ENCODE results near the gene CFAP141. TPM values are rescaled to one million over a fixed set of nuclear protein-coding genes. Genes with fewer than 3 reads are reported as not detected.

The CFAP141 gene
- polyA plus RNA-seq, 2 of the 4 experiments (the other 2 are of a cell fraction), result not detected

GRCh38 chr1:154155251-154155650 lies 50.9 kb downstream of the CFAP141 start:
- Histone ChIP-seq H3K27ac (no peak overlapping the region), H3K4me2 (no peak overlapping the region), H3K4me3 (no peak overlapping the region), H3K9me3 (peaks cover 10% of the 10 kb centered on the region; the same call in 2 of the 3 replicates), H3K4me1 (peaks cover 10% of the 10 kb centered on the region; the same call in 1 of the 3 replicates)
- FAIRE-seq (no peak), DNase-seq (ENCODE audit: low read depth in 1 of 2, low spot score in 1 of 2) (no peak), ATAC-seq (0 out of 6 replicates have a peak, but pooled peaks of 1 of the 2 experiments have one; percentile 7)
- CTCF ChIA-PET, result interaction anchor here (0.6 kb wide), 1 partner anchor 137 kb away, joined by 3 read pairs; no protein-coding TSS in a partner anchor
- 76% methylated on average over 9 of the region's 9 CpGs for WGBS (ENCODE audit: missing lambda C conversion rate)
- POLR2A ChIA-PET, result no interaction called here
- TF ChIP-seq ZNF302 (CRISPR knock-in tag; IDR thresholded peaks at IDR 0.05), result no peak
- TF ChIP-seq POLR2AphosphoS2 (conservative IDR thresholded peaks at IDR 0.05; ENCODE audit: low read length), result 0 out of 2 replicates have a peak, but pooled peaks have one; percentile 37
- TF ChIP-seq ZFP36 (IDR thresholded peaks at IDR 0.05; ENCODE audit: borderline replicate concordance, partially characterized antibody), result no peak

- CTCF ChIA-PET, result interaction anchor here (0.6 kb wide), 1 partner anchor 138 kb away, joined by 3 read pairs; no protein-coding TSS in a partner anchor
- 93% methylated on average over 25 of the region's 29 CpGs for WGBS (ENCODE audit: missing lambda C conversion rate)
- peaks cover 10% of the 10 kb centered on the region; the same call in 1 of the 3 replicates for H3K4me1 ChIP-seq
- H3K4me2 ChIP-seq, result no peak within 1 kb of the TSS
- FAIRE-seq, result no peak
- H3K9me3 ChIP-seq, result peaks cover 4% of the 10 kb centered on the region; the same call in 1 of the 3 replicates
- DNase-seq (ENCODE audit: low read depth in 1 of 2, low spot score in 1 of 2), result peak in 1 of 2 experiments; percentile 15
- TF ChIP-seq RAD21 (conservative IDR thresholded peaks at IDR 0.05 in 1 of 2, IDR thresholded peaks at IDR 0.05 in 1 of 2) (no peak), FOSL2 (IDR thresholded peaks at IDR 0.05) (no peak), FOSL2 (CRISPR knock-in tag; IDR thresholded peaks at IDR 0.05) (no peak), BCL3 (IDR thresholded peaks at IDR 0.05) (0 out of 3 replicates have a peak, but pooled peaks have one; percentile 28)
- no peak within 1 kb of the TSS for H3K27ac ChIP-seq
- ATAC-seq, result peak; percentile 33 to 45; a peak in 4 of 6 replicates
- POLR2A ChIA-PET, result no interaction called here
- no peak within 1 kb of the TSS for H3K4me3 ChIP-seq
Measured at GRCh38 chr1:154154534-154155191, 51.5 kb downstream of the CFAP141 start, which contains the start of gene NUP210L. NUP210L (minus strand) TSS chr1:154155073.

GRCh38 chr1:154154053-154154452 lies 52.1 kb downstream of the CFAP141 start:
- POLR2A ChIA-PET, result no interaction called here
- TF ChIP-seq FOSL2 (IDR thresholded peaks at IDR 0.05), result no peak
- TF ChIP-seq FOSL2 (CRISPR knock-in tag; IDR thresholded peaks at IDR 0.05), result no peak
- peak; percentile 68; the same call in 1 of the 2 replicates for TF ChIP-seq RCOR1 (IDR thresholded peaks at IDR 0.05; ENCODE audit: low read depth, low read length)
- 0 out of 2 replicates have a peak, but pooled peaks have one; percentile 42 for TF ChIP-seq KDM1A (IDR thresholded peaks at IDR 0.05; ENCODE audit: low read depth)
- Histone ChIP-seq H3K4me2 (no peak overlapping the region), H3K4me1 (peaks cover 10% of the 10 kb centered on the region; the same call in 1 of the 3 replicates), H3K27ac (no peak overlapping the region), H3K9me3 (no peaks in the 10 kb centered on the region), H3K4me3 (no peak overlapping the region)
- 95% methylated on average over 6 of the region's 6 CpGs for WGBS (ENCODE audit: missing lambda C conversion rate)
- ATAC-seq (no peak), FAIRE-seq (no peak), DNase-seq (ENCODE audit: low read depth in 1 of 2, low spot score in 1 of 2) (no peak)
- CTCF ChIA-PET, result interaction anchor here (1.0 kb wide), 1 partner anchor 10 kb away, joined by 3 read pairs; no protein-coding TSS in a partner anchor

- Histone ChIP-seq H3K4me3 (no peak overlapping the region), H3K27ac (no peak overlapping the region), H3K4me1 (peaks cover 5% of the 10 kb centered on the region; the same call in 2 of the 3 replicates), H3K9me3 (no peaks in the 10 kb centered on the region), H3K4me2 (no peak overlapping the region)
- no peak for ATAC-seq
- no peak for DNase-seq (ENCODE audit: low read depth in 1 of 2, low spot score in 1 of 2)
- no peak for TF ChIP-seq HEYL (CRISPR knock-in tag; IDR thresholded peaks at IDR 0.05)
- TF ChIP-seq MAFK (IDR thresholded peaks at IDR 0.05; ENCODE audit: partially characterized antibody), result peak; percentile 54
- ChIA-PET CTCF (interaction anchor here (0.6 kb wide), 1 partner anchor 174 kb away, joined by 4 read pairs; the partner anchor contains the start of gene JTB), POLR2A (no interaction called here)
- no peak for FAIRE-seq
Measured at GRCh38 chr1:154151311-154151710, 54.8 kb downstream of the CFAP141 start.

Small RNAs within 50 kb of the gene (small RNA-seq; reads per million reads assigned to genes)
- gene MIR190B, result 0.95 to 84.9 (median 61.8) reads per million in 6 experiments

Other genes with a start within 250 kb of the CFAP141 start
- 19.7 and 23.9 TPM in 2 replicates for gene CRTC2, start 247.7 kb downstream of the CFAP141 start, polyA plus RNA-seq (2011; rRNA removed)
- gene CRTC2, start 247.7 kb downstream of the CFAP141 start, polyA plus RNA-seq (2017; fragmentation: RNase III; extraction: RNeasy Plus Mini Kit Qiagen cat#74134 plus additional on column Dnase treatment), result 19.1 to 22.3 TPM (median 21.6 TPM) in 3 replicates
- gene SLC39A1, start 242.8 kb downstream of the CFAP141 start, polyA plus RNA-seq (2011; rRNA removed), result 80.6 and 90.8 TPM in 2 replicates
- gene SLC39A1, start 242.8 kb downstream of the CFAP141 start, polyA plus RNA-seq (2017; fragmentation: RNase III; extraction: RNeasy Plus Mini Kit Qiagen cat#74134 plus additional on column Dnase treatment), result 95.6 to 108 TPM (median 104 TPM) in 3 replicates
- 14.3 and 18.0 TPM in 2 replicates for gene CREB3L4, start 238.4 kb downstream of the CFAP141 start, polyA plus RNA-seq (2011; rRNA removed)
- gene CREB3L4, start 238.4 kb downstream of the CFAP141 start, polyA plus RNA-seq (2017; fragmentation: RNase III; extraction: RNeasy Plus Mini Kit Qiagen cat#74134 plus additional on column Dnase treatment), result 6.5 to 11.7 TPM (median 10.1 TPM) in 3 replicates
- gene JTB, start 228.7 kb downstream of the CFAP141 start, polyA plus RNA-seq (2011; rRNA removed), result 162 and 178 TPM in 2 replicates
- 103 to 106 TPM (median 103 TPM) in 3 replicates for gene JTB, start 228.7 kb downstream of the CFAP141 start, polyA plus RNA-seq (2017; fragmentation: RNase III; extraction: RNeasy Plus Mini Kit Qiagen cat#74134 plus additional on column Dnase treatment)
- 74.7 and 90.9 TPM in 2 replicates for gene RAB13, start 220.0 kb downstream of the CFAP141 start, polyA plus RNA-seq (2011; rRNA removed)
- 150 to 162 TPM (median 160 TPM) in 3 replicates for gene RAB13, start 220.0 kb downstream of the CFAP141 start, polyA plus RNA-seq (2017; fragmentation: RNase III; extraction: RNeasy Plus Mini Kit Qiagen cat#74134 plus additional on column Dnase treatment)
- gene RPS27, start 215.6 kb downstream of the CFAP141 start, polyA plus RNA-seq (2011; rRNA removed), result 4,831 and 9,152 TPM in 2 replicates
- 5,586 to 6,202 TPM (median 5,748 TPM) in 3 replicates for gene RPS27, start 215.6 kb downstream of the CFAP141 start, polyA plus RNA-seq (2017; fragmentation: RNase III; extraction: RNeasy Plus Mini Kit Qiagen cat#74134 plus additional on column Dnase treatment)
- not detected in 2 replicates for gene NUP210L, start 51.3 kb downstream of the CFAP141 start, polyA plus RNA-seq (2011; rRNA removed)
- gene NUP210L, start 51.3 kb downstream of the CFAP141 start, polyA plus RNA-seq (2017; fragmentation: RNase III; extraction: RNeasy Plus Mini Kit Qiagen cat#74134 plus additional on column Dnase treatment), result not detected in 3 replicates
- 300 and 618 TPM in 2 replicates for gene TPM3, start 14.2 kb downstream of the CFAP141 start, polyA plus RNA-seq (2011; rRNA removed)
- 495 to 510 TPM (median 500 TPM) in 3 replicates for gene TPM3, start 14.2 kb downstream of the CFAP141 start, polyA plus RNA-seq (2017; fragmentation: RNase III; extraction: RNeasy Plus Mini Kit Qiagen cat#74134 plus additional on column Dnase treatment)
- gene UBAP2L, start 14.6 kb upstream of the CFAP141 start, polyA plus RNA-seq (2011; rRNA removed), result 137 and 169 TPM in 2 replicates
- 155 to 169 TPM (median 159 TPM) in 3 replicates for gene UBAP2L, start 14.6 kb upstream of the CFAP141 start, polyA plus RNA-seq (2017; fragmentation: RNase III; extraction: RNeasy Plus Mini Kit Qiagen cat#74134 plus additional on column Dnase treatment)
- 123 and 130 TPM in 2 replicates for gene HAX1, start 66.3 kb upstream of the CFAP141 start, polyA plus RNA-seq (2011; rRNA removed)
- gene HAX1, start 66.3 kb upstream of the CFAP141 start, polyA plus RNA-seq (2017; fragmentation: RNase III; extraction: RNeasy Plus Mini Kit Qiagen cat#74134 plus additional on column Dnase treatment), result 75.2 to 83.8 TPM (median 78.4 TPM) in 3 replicates
- not detected in 2 replicates for gene AQP10, start 114.8 kb upstream of the CFAP141 start, polyA plus RNA-seq (2011; rRNA removed)
- not detected in 3 replicates for gene AQP10, start 114.8 kb upstream of the CFAP141 start, polyA plus RNA-seq (2017; fragmentation: RNase III; extraction: RNeasy Plus Mini Kit Qiagen cat#74134 plus additional on column Dnase treatment)
- gene ATP8B2, start 119.2 kb upstream of the CFAP141 start, polyA plus RNA-seq (2011; rRNA removed), result 12.7 and 17.2 TPM in 2 replicates
- 13.2 to 17.6 TPM (median 17.5 TPM) in 3 replicates for gene ATP8B2, start 119.2 kb upstream of the CFAP141 start, polyA plus RNA-seq (2017; fragmentation: RNase III; extraction: RNeasy Plus Mini Kit Qiagen cat#74134 plus additional on column Dnase treatment)
- gene IL6R, start 199.0 kb upstream of the CFAP141 start, polyA plus RNA-seq (2011; rRNA removed), result 2.7 and 3.0 TPM in 2 replicates
- 1.8 to 2.2 TPM (median 1.8 TPM) in 3 replicates for gene IL6R, start 199.0 kb upstream of the CFAP141 start, polyA plus RNA-seq (2017; fragmentation: RNase III; extraction: RNeasy Plus Mini Kit Qiagen cat#74134 plus additional on column Dnase treatment)

Data from A549 (cell line).